Measurements from ENCODE around the gene LMO2. TPM values are rescaled to one million over a fixed set of nuclear protein-coding genes. Genes with fewer than 3 reads are reported as not detected.

The LMO2 gene
- total RNA-seq, 2 donors from 2014 or later: 1.1 to 1.2 TPM

GRCh38 chr11:33907421-33907820 lies 15.5 kb upstream of the LMO2 start:
- peaks cover 21% of the 10 kb centered on the region for H3K4me1 Mint-ChIP-seq
- no peak overlapping the region for H3K4me3 Mint-ChIP-seq
- no peaks in the 10 kb centered on the region for H3K36me3 Mint-ChIP-seq (ENCODE audit: low read depth)
- H3K9me3 ChIP-seq (ENCODE audit: control insufficient read depth, low read length): no peaks in the 10 kb centered on the region
- 67 to 69% methylated on average over 6 to 9 of the region's 9 CpGs for WGBS, 2 experiments (ENCODE audit: insufficient coverage in 1 of 2, insufficient read length in 1 of 2)
- H3K4me3 ChIP-seq (ENCODE audit: low read length): no peak overlapping the region
- no peaks in the 10 kb centered on the region for H3K9me3 Mint-ChIP-seq
- no peak overlapping the region for H3K27ac ChIP-seq (ENCODE audit: low read depth, low read length)
- H3K27ac Mint-ChIP-seq: no peak overlapping the region
- H3K36me3 ChIP-seq (ENCODE audit: control insufficient read depth, insufficient read depth, low read length): no peaks in the 10 kb centered on the region
- no peaks in the 10 kb centered on the region for H3K4me1 ChIP-seq (ENCODE audit: control insufficient read depth, insufficient read depth, low read length)
- no peak overlapping the region for H3K9ac ChIP-seq (ENCODE audit: extremely low read depth, low read length, poor library complexity, severe bottlenecking)
- no peaks in the 10 kb centered on the region for H3K27me3 Mint-ChIP-seq (ENCODE audit: insufficient read depth)
- no peak for TF ChIP-seq CTCF (conservative IDR thresholded peaks at IDR 0.05)
- DNase-seq: no peak
- H3K27me3 ChIP-seq (ENCODE audit: control insufficient read depth, insufficient read depth, low read length, poor library complexity, severe bottlenecking): no peaks in the 10 kb centered on the region

GRCh38 chr11:33906484-33907186 lies 14.8 kb upstream of the LMO2 start:
- Mint-ChIP-seq H3K27me3 (ENCODE audit: insufficient read depth) (no peaks in the 10 kb centered on the region), H3K4me1 (peaks cover 15% of the 10 kb centered on the region), H3K27ac (no peak overlapping the region), H3K4me3 (no peak overlapping the region), H3K36me3 (ENCODE audit: low read depth) (no peaks in the 10 kb centered on the region), H3K9me3 (no peaks in the 10 kb centered on the region)
- no peak for DNase-seq
- Histone ChIP-seq H3K36me3 (ENCODE audit: control insufficient read depth, insufficient read depth, low read length) (no peaks in the 10 kb centered on the region), H3K4me1 (ENCODE audit: control insufficient read depth, insufficient read depth, low read length) (no peaks in the 10 kb centered on the region), H3K4me3 (ENCODE audit: low read length) (no peak overlapping the region), H3K9ac (ENCODE audit: extremely low read depth, low read length, poor library complexity, severe bottlenecking) (no peak overlapping the region), H3K27ac (ENCODE audit: low read depth, low read length) (no peak overlapping the region), H3K27me3 (ENCODE audit: control insufficient read depth, insufficient read depth, low read length, poor library complexity, severe bottlenecking) (no peaks in the 10 kb centered on the region), H3K9me3 (ENCODE audit: control insufficient read depth, low read length) (no peaks in the 10 kb centered on the region)
- no peak for TF ChIP-seq CTCF (conservative IDR thresholded peaks at IDR 0.05)
- 87 to 95% methylated on average over 10 to 11 of the region's 11 CpGs for WGBS, 2 experiments (ENCODE audit: insufficient coverage in 1 of 2, insufficient read length in 1 of 2)

- no peaks in the 10 kb centered on the region for H3K36me3 ChIP-seq (ENCODE audit: control insufficient read depth, insufficient read depth, low read length)
- H3K27ac ChIP-seq (ENCODE audit: low read depth, low read length): no peak overlapping the region
- no peaks in the 10 kb centered on the region for H3K9me3 ChIP-seq (ENCODE audit: control insufficient read depth, low read length)
- H3K4me1 ChIP-seq (ENCODE audit: control insufficient read depth, insufficient read depth, low read length): no peaks in the 10 kb centered on the region
- 69 to 81% methylated on average over 3 to 5 of the region's 5 CpGs for WGBS, 2 experiments (ENCODE audit: insufficient coverage in 1 of 2, insufficient read length in 1 of 2)
- no peak for TF ChIP-seq CTCF (conservative IDR thresholded peaks at IDR 0.05)
- peaks cover 17% of the 10 kb centered on the region for H3K4me1 Mint-ChIP-seq
- H3K9ac ChIP-seq (ENCODE audit: extremely low read depth, low read length, poor library complexity, severe bottlenecking): no peak overlapping the region
- no peak overlapping the region for H3K4me3 Mint-ChIP-seq
- no peaks in the 10 kb centered on the region for H3K9me3 Mint-ChIP-seq
- H3K27ac Mint-ChIP-seq: no peak overlapping the region
- no peak overlapping the region for H3K4me3 ChIP-seq (ENCODE audit: low read length)
- no peak for DNase-seq
- H3K27me3 Mint-ChIP-seq (ENCODE audit: insufficient read depth): no peaks in the 10 kb centered on the region
- H3K36me3 Mint-ChIP-seq (ENCODE audit: low read depth): no peaks in the 10 kb centered on the region
- H3K27me3 ChIP-seq (ENCODE audit: control insufficient read depth, insufficient read depth, low read length, poor library complexity, severe bottlenecking): no peaks in the 10 kb centered on the region
These were observed 12.2 kb upstream of the LMO2 start for GRCh38 chr11:33904102-33904501.
